GM23338 (cell line): ENCODE measurements around the gene ARHGAP27. TPM values are rescaled to one million over a fixed set of nuclear protein-coding genes. Genes with fewer than 3 reads are reported as not detected.

Source experiments
- ATAC-seq: fragments of 200-7000 bp; cut with Tn5 transposase; 3 replicates; pipeline ENCODE4 v1.9.1; 2020
- DNase-seq: peaks from one replicate; pipeline ENCODE4 v3.0.0-alpha.2; 2015; ENCODE audit warnings: low spot score
- H2AFZ ChIP-seq: fragments of 200-600 bp; sonication (generic); 2 replicates; pipeline ENCODE4 v1.8.0; 2016; ENCODE audit warnings: antibody characterized with exemption, mild to moderate bottlenecking, moderate library complexity
- H3F3A ChIP-seq: fragments of 200-600 bp; sonication (generic); replicated peaks from 2 replicates; pipeline ENCODE4 v1.8.0; 2017; ENCODE audit warnings: antibody characterized with exemption, mixed run types, low read depth
- H3K27ac ChIP-seq: fragments of 200-600 bp; sonication (generic); 2 replicates; pipeline ENCODE4 v1.6.1; 2016; ENCODE audit warnings: low read depth
- H3K27me3 ChIP-seq: fragments of 200-600 bp; sonication (generic); 2 replicates; pipeline ENCODE4 v1.8.0; 2016; ENCODE audit warnings: mild to moderate bottlenecking, mixed run types, moderate library complexity; ENCODE audit not compliant: insufficient read depth
- H3K36me3 ChIP-seq: fragments of 200-600 bp; sonication (generic); 2 replicates; pipeline ENCODE4 v1.8.0; 2016; ENCODE audit warnings: mild to moderate bottlenecking; ENCODE audit not compliant: insufficient read depth
- H3K4me1 ChIP-seq: fragments of 200-600 bp; sonication (generic); 2 replicates; pipeline ENCODE4 v1.8.0; 2016; ENCODE audit warnings: mild to moderate bottlenecking, moderate library complexity; ENCODE audit not compliant: insufficient read depth
- H3K4me2 ChIP-seq: fragments of 200-600 bp; sonication (generic); 2 replicates; pipeline ENCODE4 v1.7.1; 2017; ENCODE audit warnings: mixed run types
- H3K4me3 ChIP-seq: fragments of 200-600 bp; sonication (generic); 2 replicates; pipeline ENCODE4 v1.6.1; 2016; ENCODE audit warnings: mixed run types
- H3K79me2 ChIP-seq: fragments of 200-600 bp; sonication (generic); replicated peaks from 2 replicates; pipeline ENCODE4 v1.8.0; 2017; ENCODE audit warnings: mild to moderate bottlenecking; ENCODE audit not compliant: insufficient read depth
- H3K9me2 ChIP-seq: fragments of 200-600 bp; sonication (generic); 2 replicates; pipeline ENCODE4 v1.8.0; 2017; ENCODE audit not compliant: insufficient read depth
- H4K20me1 ChIP-seq: fragments of 200-600 bp; sonication (generic); replicated peaks from 2 replicates; pipeline ENCODE4 v1.8.0; 2017; ENCODE audit warnings: mild to moderate bottlenecking; ENCODE audit not compliant: insufficient read depth
- H3K27ac Mint-ChIP-seq: 2 replicates; pipeline ENCODE4 v1.8.0; 2020; ENCODE audit warnings: inconsistent platforms, mild to moderate bottlenecking, moderate library complexity, mixed read lengths
- H3K27me3 Mint-ChIP-seq: 3 replicates; pipeline ENCODE4 v1.8.0; 2022; ENCODE audit warnings: low read depth, mild to moderate bottlenecking, moderate library complexity, mixed read lengths, inconsistent platforms; ENCODE audit not compliant: insufficient read depth, poor library complexity
- H3K36me3 Mint-ChIP-seq: 3 replicates; pipeline ENCODE4 v1.8.0; 2021; ENCODE audit warnings: low read depth, mild to moderate bottlenecking, inconsistent platforms, moderate library complexity, mixed read lengths
- H3K4me1 Mint-ChIP-seq: 3 replicates; pipeline ENCODE4 v1.8.0; 2020; ENCODE audit warnings: mild to moderate bottlenecking, inconsistent platforms, mixed read lengths
- H3K4me3 Mint-ChIP-seq: 3 replicates; pipeline ENCODE4 v1.8.0; 2021; ENCODE audit warnings: moderate library complexity, mild to moderate bottlenecking, inconsistent platforms, mixed read lengths
- H3K9me3 Mint-ChIP-seq: 3 replicates; pipeline ENCODE4 v1.8.0; 2020; ENCODE audit warnings: moderate library complexity, mild to moderate bottlenecking, inconsistent platforms, mixed read lengths
- CREB1 ChIP-seq: fragments of 250-450 bp; sonication (Bioruptor Pico); IDR thresholded peaks from 2 replicates; pipeline ENCODE4 v1.5.0; 2020; ENCODE audit warnings: low read depth, mild to moderate bottlenecking, moderate library complexity
- ETS1 ChIP-seq: IDR thresholded peaks from 2 replicates; pipeline ENCODE4 v1.6.1; 2016; ENCODE audit warnings: antibody characterized with exemption
- EZH2 ChIP-seq: fragments of 200-600 bp; sonication (generic); IDR thresholded peaks from one replicate; pipeline ENCODE4 v1.8.0; 2017; ENCODE audit warnings: antibody characterized with exemption, mild to moderate bottlenecking, low read depth; ENCODE audit not compliant: unreplicated experiment
- EZH2phosphoT487 ChIP-seq: fragments of 200-600 bp; sonication (generic); IDR thresholded peaks from one replicate; pipeline ENCODE4 v1.8.1; 2018; ENCODE audit warnings: antibody characterized with exemption; ENCODE audit not compliant: unreplicated experiment
- JUNB ChIP-seq: IDR thresholded peaks from one replicate; pipeline ENCODE4 v1.6.1; 2016; ENCODE audit warnings: antibody characterized with exemption; ENCODE audit not compliant: unreplicated experiment
- NANOG ChIP-seq: IDR thresholded peaks from 2 replicates; pipeline ENCODE4 v1.6.1; 2016; ENCODE audit warnings: antibody characterized with exemption, borderline replicate concordance
- POLR2AphosphoS5 ChIP-seq: IDR thresholded peaks from 2 replicates; pipeline ENCODE4 v1.6.1; 2016; ENCODE audit warnings: antibody characterized with exemption, low read depth
- STAT1 ChIP-seq: IDR thresholded peaks from one replicate; pipeline ENCODE4 v1.6.1; 2016; ENCODE audit warnings: antibody characterized with exemption; ENCODE audit not compliant: unreplicated experiment
- ZNF114 ChIP-seq: fragments of 250-450 bp; sonication (Bioruptor Pico); IDR thresholded peaks from 2 replicates; pipeline ENCODE4 v1.5.0; 2020; ENCODE audit warnings: mild to moderate bottlenecking, moderate library complexity
- polyA plus RNA-seq: library from polyadenylated mRNA; unstranded; fragments of >200 nt; fragmentation: Nextera tagmentation; extraction: Ambion mirVana; gene quantifications from 2 replicates; pipeline ENCODE4 v1.2.1, GENCODE V29; 2016
- total RNA-seq: library from RNA; depleted of rRNA; stranded (reverse); fragments of >200 nt; shearing (Covaris generic); gene quantifications from 2 replicates; pipeline ENCODE4 v1.2.3, GENCODE V29; 2014
- TF ChIP-seq, protein P1 (sequence below), 2 experiments: fragments of 200-600 bp in 1 of 2; sonication (generic) in 1 of 2; conservative IDR thresholded peaks; 2 replicates each; pipeline versions ENCODE4 v1.5.1 to v1.6.1; 2016 to 2017; ENCODE audit warnings: antibody characterized with exemption in 2 of 2, low read depth in 2 of 2, mild to moderate bottlenecking in 2 of 2, moderate library complexity in 1 of 2

The ARHGAP27 gene
- total and polyA plus RNA-seq, 2 experiments from 2014 or later, result 5.9 to 17.7 TPM

- no peaks in the 10 kb centered on the region for H3K27me3 ChIP-seq
- no peaks in the 10 kb centered on the region for H3K9me2 ChIP-seq
- no peak overlapping the region for H2AFZ ChIP-seq
- TF ChIP-seq JUNB, result no peak
- no peak for TF ChIP-seq ETS1
- no peak for TF ChIP-seq EZH2phosphoT487
- TF ChIP-seq, protein P1, sequence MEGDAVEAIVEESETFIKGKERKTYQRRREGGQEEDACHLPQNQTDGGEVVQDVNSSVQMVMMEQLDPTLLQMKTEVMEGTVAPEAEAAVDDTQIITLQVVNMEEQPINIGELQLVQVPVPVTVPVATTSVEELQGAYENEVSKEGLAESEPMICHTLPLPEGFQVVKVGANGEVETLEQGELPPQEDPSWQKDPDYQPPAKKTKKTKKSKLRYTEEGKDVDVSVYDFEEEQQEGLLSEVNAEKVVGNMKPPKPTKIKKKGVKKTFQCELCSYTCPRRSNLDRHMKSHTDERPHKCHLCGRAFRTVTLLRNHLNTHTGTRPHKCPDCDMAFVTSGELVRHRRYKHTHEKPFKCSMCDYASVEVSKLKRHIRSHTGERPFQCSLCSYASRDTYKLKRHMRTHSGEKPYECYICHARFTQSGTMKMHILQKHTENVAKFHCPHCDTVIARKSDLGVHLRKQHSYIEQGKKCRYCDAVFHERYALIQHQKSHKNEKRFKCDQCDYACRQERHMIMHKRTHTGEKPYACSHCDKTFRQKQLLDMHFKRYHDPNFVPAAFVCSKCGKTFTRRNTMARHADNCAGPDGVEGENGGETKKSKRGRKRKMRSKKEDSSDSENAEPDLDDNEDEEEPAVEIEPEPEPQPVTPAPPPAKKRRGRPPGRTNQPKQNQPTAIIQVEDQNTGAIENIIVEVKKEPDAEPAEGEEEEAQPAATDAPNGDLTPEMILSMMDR (conservative IDR thresholded peaks at IDR 0.05; ENCODE audit: low read depth in 2 of 2), result no peak
- no peak for TF ChIP-seq NANOG
- TF ChIP-seq STAT1, result no peak
- TF ChIP-seq ZNF114, result no peak
- TF ChIP-seq CREB1 (CRISPR knock-in tag), result no peak
- no peak for TF ChIP-seq EZH2
- Mint-ChIP-seq H3K36me3 (no peaks in the 10 kb centered on the region), H3K27me3 (peaks cover 14% of the 10 kb centered on the region), H3K4me1 (peaks cover 45% of the 10 kb centered on the region), H3K9me3 (no peaks in the 10 kb centered on the region), H3K4me3 (peak overlapping the region; percentile 55; the same call in 1 of the 3 replicates), H3K27ac (peak overlapping the region; percentile 98)
- H3F3A ChIP-seq, result peaks cover 11% of the 10 kb centered on the region
- H3K4me1 ChIP-seq, result peaks cover 38% of the 10 kb centered on the region
- H4K20me1 ChIP-seq, result no peaks in the 10 kb centered on the region
- H3K4me3 ChIP-seq, result peak overlapping the region; percentile 32; the same call in 1 of the 2 replicates
- ATAC-seq, result no peak
- H3K79me2 ChIP-seq, result no peaks in the 10 kb centered on the region
- H3K4me2 ChIP-seq, result peak overlapping the region; percentile 53
- peak overlapping the region; percentile 94 for H3K27ac ChIP-seq
- no peak for DNase-seq
- H3K36me3 ChIP-seq, result no peaks in the 10 kb centered on the region
Observed at GRCh38 chr17:45372325-45372869, 60.3 kb downstream of the ARHGAP27 start.

DNA sequence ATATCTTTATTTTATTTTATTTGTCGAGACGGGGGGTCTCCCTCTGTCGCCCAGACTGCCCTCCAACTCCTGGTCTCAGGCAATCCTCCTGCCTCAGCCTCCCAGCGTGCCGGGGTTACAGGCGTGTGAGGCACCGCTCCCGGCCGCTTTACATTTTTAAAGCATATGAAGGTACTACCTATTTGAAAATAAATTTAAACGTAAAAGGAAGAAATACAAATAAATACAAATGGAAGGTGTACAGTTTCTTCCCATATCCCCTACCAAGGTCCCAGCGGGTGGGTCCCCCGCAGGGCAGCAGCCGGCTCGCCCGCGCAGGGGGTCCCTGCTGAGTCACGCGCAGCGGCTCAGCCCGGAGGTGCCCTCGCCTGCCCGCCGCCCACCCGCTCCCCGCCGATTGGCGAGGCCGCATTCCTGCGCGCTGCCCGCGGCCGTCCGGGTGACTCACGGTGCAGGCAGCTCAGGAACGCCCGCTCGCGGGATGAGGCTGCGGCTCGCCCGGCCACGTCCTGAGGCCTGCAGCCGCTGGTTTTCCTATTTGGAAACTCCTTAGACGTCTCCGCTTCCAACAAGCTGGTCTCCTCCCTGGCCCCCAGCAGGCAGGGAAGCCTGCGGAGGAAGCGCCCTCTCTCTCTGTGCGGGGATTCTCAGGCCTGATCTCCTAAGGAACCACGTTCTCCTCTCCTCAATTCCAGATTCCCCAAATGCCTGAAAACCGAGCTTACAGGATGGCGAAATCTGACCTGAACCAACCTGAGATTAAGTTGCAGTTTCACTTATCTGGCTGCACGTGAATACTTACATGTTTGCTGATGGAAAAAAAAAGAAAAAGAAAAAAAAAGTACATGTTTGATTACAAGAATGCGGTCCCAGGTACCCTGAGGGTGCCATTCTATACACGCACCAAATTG lies 61.0 kb downstream of the ARHGAP27 start:
- Histone ChIP-seq H3K27ac (peak overlapping the region; percentile 94), H3K4me1 (peaks cover 41% of the 10 kb centered on the region), H3K36me3 (no peaks in the 10 kb centered on the region), H3K4me2 (peak overlapping the region; percentile 53), H4K20me1 (no peaks in the 10 kb centered on the region), H3K9me2 (no peaks in the 10 kb centered on the region), H2AFZ (no peak overlapping the region), H3K27me3 (no peaks in the 10 kb centered on the region), H3K4me3 (peak overlapping the region; percentile 32), H3K79me2 (no peaks in the 10 kb centered on the region), H3F3A (peaks cover 11% of the 10 kb centered on the region)
- no peaks in the 10 kb centered on the region for H3K9me3 Mint-ChIP-seq
- peak overlapping the region; percentile 98 for H3K27ac Mint-ChIP-seq
- peak overlapping the region; percentile 55 for H3K4me3 Mint-ChIP-seq
- peaks cover 15% of the 10 kb centered on the region for H3K27me3 Mint-ChIP-seq
- DNase-seq (peak; percentile 95), ATAC-seq (peak; percentile 93)
- H3K4me1 Mint-ChIP-seq, result peaks cover 50% of the 10 kb centered on the region
- H3K36me3 Mint-ChIP-seq, result no peaks in the 10 kb centered on the region
- TF ChIP-seq POLR2AphosphoS5 (0 out of 2 replicates have a peak, but pooled peaks have one; percentile 26), EZH2 (no peak), JUNB (no peak), ZNF114 (no peak)
- TF ChIP-seq, protein P1 (conservative IDR thresholded peaks at IDR 0.05; ENCODE audit: low read depth in 2 of 2), result no peak
